GM23338 (cell line): Measurements from ENCODE around the gene SPINK4. TPM values are rescaled to one million over a fixed set of nuclear protein-coding genes. Genes with fewer than 3 reads are reported as not detected.

Source experiments
- ATAC-seq: fragments of 200-7000 bp; cut with Tn5 transposase; 3 replicates; pipeline ENCODE4 v1.9.1; 2020
- DNase-seq: peaks from one replicate; pipeline ENCODE4 v3.0.0-alpha.2; 2015; ENCODE audit warnings: low spot score
- H2AFZ ChIP-seq: fragments of 200-600 bp; sonication (generic); 2 replicates; pipeline ENCODE4 v1.8.0; 2016; ENCODE audit warnings: antibody characterized with exemption, mild to moderate bottlenecking, moderate library complexity
- H3F3A ChIP-seq: fragments of 200-600 bp; sonication (generic); replicated peaks from 2 replicates; pipeline ENCODE4 v1.8.0; 2017; ENCODE audit warnings: antibody characterized with exemption, mixed run types, low read depth
- H3K27ac ChIP-seq: fragments of 200-600 bp; sonication (generic); 2 replicates; pipeline ENCODE4 v1.6.1; 2016; ENCODE audit warnings: low read depth
- H3K27me3 ChIP-seq: fragments of 200-600 bp; sonication (generic); 2 replicates; pipeline ENCODE4 v1.8.0; 2016; ENCODE audit warnings: mild to moderate bottlenecking, mixed run types, moderate library complexity; ENCODE audit not compliant: insufficient read depth
- H3K36me3 ChIP-seq: fragments of 200-600 bp; sonication (generic); 2 replicates; pipeline ENCODE4 v1.8.0; 2016; ENCODE audit warnings: mild to moderate bottlenecking; ENCODE audit not compliant: insufficient read depth
- H3K4me1 ChIP-seq: fragments of 200-600 bp; sonication (generic); 2 replicates; pipeline ENCODE4 v1.8.0; 2016; ENCODE audit warnings: mild to moderate bottlenecking, moderate library complexity; ENCODE audit not compliant: insufficient read depth
- H3K4me2 ChIP-seq: fragments of 200-600 bp; sonication (generic); 2 replicates; pipeline ENCODE4 v1.7.1; 2017; ENCODE audit warnings: mixed run types
- H3K4me3 ChIP-seq: fragments of 200-600 bp; sonication (generic); 2 replicates; pipeline ENCODE4 v1.6.1; 2016; ENCODE audit warnings: mixed run types
- H3K79me2 ChIP-seq: fragments of 200-600 bp; sonication (generic); replicated peaks from 2 replicates; pipeline ENCODE4 v1.8.0; 2017; ENCODE audit warnings: mild to moderate bottlenecking; ENCODE audit not compliant: insufficient read depth
- H3K9me2 ChIP-seq: fragments of 200-600 bp; sonication (generic); 2 replicates; pipeline ENCODE4 v1.8.0; 2017; ENCODE audit not compliant: insufficient read depth
- H4K20me1 ChIP-seq: fragments of 200-600 bp; sonication (generic); replicated peaks from 2 replicates; pipeline ENCODE4 v1.8.0; 2017; ENCODE audit warnings: mild to moderate bottlenecking; ENCODE audit not compliant: insufficient read depth
- H3K27ac Mint-ChIP-seq: 2 replicates; pipeline ENCODE4 v1.8.0; 2020; ENCODE audit warnings: inconsistent platforms, mild to moderate bottlenecking, moderate library complexity, mixed read lengths
- H3K27me3 Mint-ChIP-seq: 3 replicates; pipeline ENCODE4 v1.8.0; 2022; ENCODE audit warnings: low read depth, mild to moderate bottlenecking, moderate library complexity, mixed read lengths, inconsistent platforms; ENCODE audit not compliant: insufficient read depth, poor library complexity
- H3K36me3 Mint-ChIP-seq: 3 replicates; pipeline ENCODE4 v1.8.0; 2021; ENCODE audit warnings: low read depth, mild to moderate bottlenecking, inconsistent platforms, moderate library complexity, mixed read lengths
- H3K4me1 Mint-ChIP-seq: 3 replicates; pipeline ENCODE4 v1.8.0; 2020; ENCODE audit warnings: mild to moderate bottlenecking, inconsistent platforms, mixed read lengths
- H3K4me3 Mint-ChIP-seq: 3 replicates; pipeline ENCODE4 v1.8.0; 2021; ENCODE audit warnings: moderate library complexity, mild to moderate bottlenecking, inconsistent platforms, mixed read lengths
- H3K9me3 Mint-ChIP-seq: 3 replicates; pipeline ENCODE4 v1.8.0; 2020; ENCODE audit warnings: moderate library complexity, mild to moderate bottlenecking, inconsistent platforms, mixed read lengths
- CREB1 ChIP-seq: fragments of 250-450 bp; sonication (Bioruptor Pico); IDR thresholded peaks from 2 replicates; pipeline ENCODE4 v1.5.0; 2020; ENCODE audit warnings: low read depth, mild to moderate bottlenecking, moderate library complexity
- EZH2 ChIP-seq: fragments of 200-600 bp; sonication (generic); IDR thresholded peaks from one replicate; pipeline ENCODE4 v1.8.0; 2017; ENCODE audit warnings: antibody characterized with exemption, mild to moderate bottlenecking, low read depth; ENCODE audit not compliant: unreplicated experiment
- EZH2phosphoT487 ChIP-seq: fragments of 200-600 bp; sonication (generic); IDR thresholded peaks from one replicate; pipeline ENCODE4 v1.8.1; 2018; ENCODE audit warnings: antibody characterized with exemption; ENCODE audit not compliant: unreplicated experiment
- JUNB ChIP-seq: IDR thresholded peaks from one replicate; pipeline ENCODE4 v1.6.1; 2016; ENCODE audit warnings: antibody characterized with exemption; ENCODE audit not compliant: unreplicated experiment
- NANOG ChIP-seq: IDR thresholded peaks from 2 replicates; pipeline ENCODE4 v1.6.1; 2016; ENCODE audit warnings: antibody characterized with exemption, borderline replicate concordance
- POLR2AphosphoS5 ChIP-seq: IDR thresholded peaks from 2 replicates; pipeline ENCODE4 v1.6.1; 2016; ENCODE audit warnings: antibody characterized with exemption, low read depth
- REST ChIP-seq: IDR thresholded peaks from one replicate; pipeline ENCODE4 v1.6.1; 2018; ENCODE audit warnings: antibody characterized with exemption; ENCODE audit not compliant: unreplicated experiment
- STAT1 ChIP-seq: IDR thresholded peaks from one replicate; pipeline ENCODE4 v1.6.1; 2016; ENCODE audit warnings: antibody characterized with exemption; ENCODE audit not compliant: unreplicated experiment
- ZNF114 ChIP-seq: fragments of 250-450 bp; sonication (Bioruptor Pico); IDR thresholded peaks from 2 replicates; pipeline ENCODE4 v1.5.0; 2020; ENCODE audit warnings: mild to moderate bottlenecking, moderate library complexity
- ZNF331 ChIP-seq: fragments of 250-450 bp; sonication (Bioruptor Pico); IDR thresholded peaks from 2 replicates; pipeline ENCODE4 v1.5.0; 2020; ENCODE audit warnings: low read depth, mild to moderate bottlenecking, moderate library complexity
- polyA plus RNA-seq: library from polyadenylated mRNA; unstranded; fragments of >200 nt; fragmentation: Nextera tagmentation; extraction: Ambion mirVana; gene quantifications from 2 replicates; pipeline ENCODE4 v1.2.1, GENCODE V29; 2016
- total RNA-seq: library from RNA; depleted of rRNA; stranded (reverse); fragments of >200 nt; shearing (Covaris generic); gene quantifications from 2 replicates; pipeline ENCODE4 v1.2.3, GENCODE V29; 2014
- TF ChIP-seq, protein P1 (sequence below): IDR thresholded peaks from 2 replicates; pipeline ENCODE4 v1.6.1; 2016; ENCODE audit warnings: antibody characterized with exemption
- TF ChIP-seq, protein P2 (sequence below): fragments of 250-450 bp; sonication (Bioruptor Pico); IDR thresholded peaks from 2 replicates; pipeline ENCODE4 v1.5.0; 2020; ENCODE audit warnings: mild to moderate bottlenecking, moderate library complexity
- TF ChIP-seq, protein P3 (sequence below), 2 experiments: fragments of 200-600 bp in 1 of 2; sonication (generic) in 1 of 2; conservative IDR thresholded peaks; 2 replicates each; pipeline versions ENCODE4 v1.5.1 to v1.6.1; 2016 to 2017; ENCODE audit warnings: antibody characterized with exemption in 2 of 2, low read depth in 2 of 2, mild to moderate bottlenecking in 2 of 2, moderate library complexity in 1 of 2

SPINK4 gene
- total and polyA plus RNA-seq, 2 experiments from 2014 or later, result not detected

DNA sequence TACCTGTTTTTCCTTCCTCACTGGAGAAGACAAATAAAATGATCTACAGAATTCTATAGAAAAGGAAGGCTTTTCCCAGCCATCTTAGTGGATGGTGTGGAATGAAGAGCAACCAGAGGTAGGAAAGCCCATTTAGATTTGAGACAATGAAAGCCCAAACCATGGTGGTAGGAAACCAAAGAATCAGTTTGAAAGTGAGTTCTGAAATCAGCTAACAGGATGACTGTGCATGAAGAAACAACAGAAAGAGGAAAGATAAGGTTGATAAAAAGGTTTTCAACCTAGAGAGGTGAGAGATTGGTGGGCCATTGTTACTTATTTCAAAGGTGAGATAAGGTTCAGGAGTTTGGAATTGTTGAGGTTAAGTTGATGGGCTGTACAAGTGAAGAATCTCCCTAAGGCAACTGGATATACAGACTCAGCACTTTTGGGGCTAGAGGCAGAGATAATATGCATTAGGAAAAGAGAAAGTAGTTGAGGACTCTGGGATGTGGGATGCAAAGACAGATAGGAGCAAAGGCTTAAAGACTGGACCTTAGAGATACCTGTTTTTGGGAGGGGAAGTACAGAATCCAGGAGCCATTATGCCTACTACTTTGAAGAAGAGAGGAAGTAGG is 27.3 kb downstream of the SPINK4 start:
- ATAC-seq, result no peak
- H3K27ac Mint-ChIP-seq, result no peak overlapping the region
- peaks cover 31% of the 10 kb centered on the region for H3K79me2 ChIP-seq
- no peak overlapping the region for H3K4me2 ChIP-seq
- peaks cover 5% of the 10 kb centered on the region; the same call in 1 of the 2 replicates for H3K4me1 ChIP-seq
- peaks cover 10% of the 10 kb centered on the region for H3K4me1 Mint-ChIP-seq
- TF ChIP-seq CREB1 (CRISPR knock-in tag), result no peak
- no peak for TF ChIP-seq ZNF331
- TF ChIP-seq NANOG, result no peak
- no peak for TF ChIP-seq JUNB
- no peak for TF ChIP-seq EZH2phosphoT487
- TF ChIP-seq, protein P1, sequence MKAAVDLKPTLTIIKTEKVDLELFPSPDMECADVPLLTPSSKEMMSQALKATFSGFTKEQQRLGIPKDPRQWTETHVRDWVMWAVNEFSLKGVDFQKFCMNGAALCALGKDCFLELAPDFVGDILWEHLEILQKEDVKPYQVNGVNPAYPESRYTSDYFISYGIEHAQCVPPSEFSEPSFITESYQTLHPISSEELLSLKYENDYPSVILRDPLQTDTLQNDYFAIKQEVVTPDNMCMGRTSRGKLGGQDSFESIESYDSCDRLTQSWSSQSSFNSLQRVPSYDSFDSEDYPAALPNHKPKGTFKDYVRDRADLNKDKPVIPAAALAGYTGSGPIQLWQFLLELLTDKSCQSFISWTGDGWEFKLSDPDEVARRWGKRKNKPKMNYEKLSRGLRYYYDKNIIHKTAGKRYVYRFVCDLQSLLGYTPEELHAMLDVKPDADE, result no peak
- TF ChIP-seq ZNF114 (CRISPR knock-in tag), result no peak
- TF ChIP-seq, protein P2, sequence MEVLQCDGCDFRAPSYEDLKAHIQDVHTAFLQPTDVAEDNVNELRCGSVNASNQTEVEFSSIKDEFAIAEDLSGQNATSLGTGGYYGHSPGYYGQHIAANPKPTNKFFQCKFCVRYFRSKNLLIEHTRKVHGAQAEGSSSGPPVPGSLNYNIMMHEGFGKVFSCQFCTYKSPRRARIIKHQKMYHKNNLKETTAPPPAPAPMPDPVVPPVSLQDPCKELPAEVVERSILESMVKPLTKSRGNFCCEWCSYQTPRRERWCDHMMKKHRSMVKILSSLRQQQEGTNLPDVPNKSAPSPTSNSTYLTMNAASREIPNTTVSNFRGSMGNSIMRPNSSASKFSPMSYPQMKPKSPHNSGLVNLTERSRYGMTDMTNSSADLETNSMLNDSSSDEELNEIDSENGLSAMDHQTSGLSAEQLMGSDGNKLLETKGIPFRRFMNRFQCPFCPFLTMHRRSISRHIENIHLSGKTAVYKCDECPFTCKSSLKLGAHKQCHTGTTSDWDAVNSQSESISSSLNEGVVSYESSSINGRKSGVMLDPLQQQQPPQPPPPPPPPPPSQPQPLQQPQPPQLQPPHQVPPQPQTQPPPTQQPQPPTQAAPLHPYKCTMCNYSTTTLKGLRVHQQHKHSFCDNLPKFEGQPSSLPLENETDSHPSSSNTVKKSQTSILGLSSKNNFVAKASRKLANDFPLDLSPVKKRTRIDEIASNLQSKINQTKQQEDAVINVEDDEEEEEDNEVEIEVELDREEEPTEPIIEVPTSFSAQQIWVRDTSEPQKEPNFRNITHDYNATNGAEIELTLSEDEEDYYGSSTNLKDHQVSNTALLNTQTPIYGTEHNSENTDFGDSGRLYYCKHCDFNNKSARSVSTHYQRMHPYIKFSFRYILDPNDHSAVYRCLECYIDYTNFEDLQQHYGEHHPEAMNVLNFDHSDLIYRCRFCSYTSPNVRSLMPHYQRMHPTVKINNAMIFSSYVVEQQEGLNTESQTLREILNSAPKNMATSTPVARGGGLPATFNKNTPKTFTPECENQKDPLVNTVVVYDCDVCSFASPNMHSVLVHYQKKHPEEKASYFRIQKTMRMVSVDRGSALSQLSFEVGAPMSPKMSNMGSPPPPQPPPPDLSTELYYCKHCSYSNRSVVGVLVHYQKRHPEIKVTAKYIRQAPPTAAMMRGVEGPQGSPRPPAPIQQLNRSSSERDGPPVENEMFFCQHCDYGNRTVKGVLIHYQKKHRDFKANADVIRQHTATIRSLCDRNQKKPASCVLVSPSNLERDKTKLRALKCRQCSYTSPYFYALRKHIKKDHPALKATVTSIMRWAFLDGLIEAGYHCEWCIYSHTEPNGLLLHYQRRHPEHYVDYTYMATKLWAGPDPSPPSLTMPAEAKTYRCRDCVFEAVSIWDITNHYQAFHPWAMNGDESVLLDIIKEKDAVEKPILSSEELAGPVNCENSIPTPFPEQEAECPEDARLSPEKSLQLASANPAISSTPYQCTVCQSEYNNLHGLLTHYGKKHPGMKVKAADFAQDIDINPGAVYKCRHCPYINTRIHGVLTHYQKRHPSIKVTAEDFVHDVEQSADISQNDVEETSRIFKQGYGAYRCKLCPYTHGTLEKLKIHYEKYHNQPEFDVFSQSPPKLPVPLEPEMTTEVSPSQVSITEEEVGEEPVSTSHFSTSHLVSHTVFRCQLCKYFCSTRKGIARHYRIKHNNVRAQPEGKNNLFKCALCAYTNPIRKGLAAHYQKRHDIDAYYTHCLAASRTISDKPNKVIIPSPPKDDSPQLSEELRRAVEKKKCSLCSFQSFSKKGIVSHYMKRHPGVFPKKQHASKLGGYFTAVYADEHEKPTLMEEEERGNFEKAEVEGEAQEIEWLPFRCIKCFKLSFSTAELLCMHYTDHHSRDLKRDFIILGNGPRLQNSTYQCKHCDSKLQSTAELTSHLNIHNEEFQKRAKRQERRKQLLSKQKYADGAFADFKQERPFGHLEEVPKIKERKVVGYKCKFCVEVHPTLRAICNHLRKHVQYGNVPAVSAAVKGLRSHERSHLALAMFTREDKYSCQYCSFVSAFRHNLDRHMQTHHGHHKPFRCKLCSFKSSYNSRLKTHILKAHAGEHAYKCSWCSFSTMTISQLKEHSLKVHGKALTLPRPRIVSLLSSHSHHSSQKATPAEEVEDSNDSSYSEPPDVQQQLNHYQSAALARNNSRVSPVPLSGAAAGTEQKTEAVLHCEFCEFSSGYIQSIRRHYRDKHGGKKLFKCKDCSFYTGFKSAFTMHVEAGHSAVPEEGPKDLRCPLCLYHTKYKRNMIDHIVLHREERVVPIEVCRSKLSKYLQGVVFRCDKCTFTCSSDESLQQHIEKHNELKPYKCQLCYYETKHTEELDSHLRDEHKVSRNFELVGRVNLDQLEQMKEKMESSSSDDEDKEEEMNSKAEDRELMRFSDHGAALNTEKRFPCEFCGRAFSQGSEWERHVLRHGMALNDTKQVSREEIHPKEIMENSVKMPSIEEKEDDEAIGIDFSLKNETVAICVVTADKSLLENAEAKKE, result no peak
- no peak for TF ChIP-seq EZH2
- TF ChIP-seq STAT1, result no peak
- TF ChIP-seq REST, result no peak
- TF ChIP-seq, protein P3, sequence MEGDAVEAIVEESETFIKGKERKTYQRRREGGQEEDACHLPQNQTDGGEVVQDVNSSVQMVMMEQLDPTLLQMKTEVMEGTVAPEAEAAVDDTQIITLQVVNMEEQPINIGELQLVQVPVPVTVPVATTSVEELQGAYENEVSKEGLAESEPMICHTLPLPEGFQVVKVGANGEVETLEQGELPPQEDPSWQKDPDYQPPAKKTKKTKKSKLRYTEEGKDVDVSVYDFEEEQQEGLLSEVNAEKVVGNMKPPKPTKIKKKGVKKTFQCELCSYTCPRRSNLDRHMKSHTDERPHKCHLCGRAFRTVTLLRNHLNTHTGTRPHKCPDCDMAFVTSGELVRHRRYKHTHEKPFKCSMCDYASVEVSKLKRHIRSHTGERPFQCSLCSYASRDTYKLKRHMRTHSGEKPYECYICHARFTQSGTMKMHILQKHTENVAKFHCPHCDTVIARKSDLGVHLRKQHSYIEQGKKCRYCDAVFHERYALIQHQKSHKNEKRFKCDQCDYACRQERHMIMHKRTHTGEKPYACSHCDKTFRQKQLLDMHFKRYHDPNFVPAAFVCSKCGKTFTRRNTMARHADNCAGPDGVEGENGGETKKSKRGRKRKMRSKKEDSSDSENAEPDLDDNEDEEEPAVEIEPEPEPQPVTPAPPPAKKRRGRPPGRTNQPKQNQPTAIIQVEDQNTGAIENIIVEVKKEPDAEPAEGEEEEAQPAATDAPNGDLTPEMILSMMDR (conservative IDR thresholded peaks at IDR 0.05; ENCODE audit: low read depth in 2 of 2), result no peak
- TF ChIP-seq POLR2AphosphoS5, result no peak
- H3K36me3 Mint-ChIP-seq, result peaks cover 42% of the 10 kb centered on the region
- no peak overlapping the region for H3K27ac ChIP-seq
- H4K20me1 ChIP-seq, result peaks cover 5% of the 10 kb centered on the region
- H3K9me2 ChIP-seq, result no peaks in the 10 kb centered on the region
- H3K36me3 ChIP-seq, result peaks cover 41% of the 10 kb centered on the region
- H3F3A ChIP-seq, result no peaks in the 10 kb centered on the region
- no peaks in the 10 kb centered on the region for H3K27me3 ChIP-seq
- no peak overlapping the region for H3K4me3 Mint-ChIP-seq
- no peak for DNase-seq
- no peak overlapping the region for H3K4me3 ChIP-seq
- no peaks in the 10 kb centered on the region for H3K9me3 Mint-ChIP-seq
- H3K27me3 Mint-ChIP-seq, result peaks cover 2% of the 10 kb centered on the region
- no peak overlapping the region for H2AFZ ChIP-seq
